ENCODE measurements around the gene CT45A8. TPM values are rescaled to one million over a fixed set of nuclear protein-coding genes. Genes with fewer than 3 reads are reported as not detected.
"Not testable (repeated sequence)": the region's sequence is repeated elsewhere in the genome, so short reads cannot be mapped to it uniquely, and the experiment has no call there.

The CT45A8 gene
- not detected for total RNA-seq

DNA sequence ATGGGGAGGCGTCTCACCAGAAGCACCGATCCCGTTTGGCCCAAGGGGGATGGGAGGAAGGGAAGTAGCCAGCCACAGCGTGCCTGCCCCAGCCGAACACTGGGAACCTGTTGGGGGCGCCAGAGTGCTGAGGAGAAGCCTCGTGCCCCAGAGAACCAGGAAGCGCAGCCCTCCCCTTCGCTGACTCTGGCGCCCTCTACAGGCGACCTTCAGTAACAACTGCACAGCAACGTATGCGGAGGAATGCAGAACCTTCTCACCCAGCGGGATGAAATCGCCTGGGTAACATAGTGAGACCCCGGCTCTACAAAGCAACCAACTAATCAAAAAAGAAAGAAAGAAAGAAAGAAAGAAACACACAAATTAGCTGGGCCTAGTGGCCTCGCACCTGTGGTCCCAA, at the start of gene CT45A8:
CT45A8 (minus strand) TSS at position 101 of the 400 bp plus-strand sequence. CDS start 3,755 bp downstream, outside the sequence.
- not testable (repeated sequence) for H3K9me3 Mint-ChIP-seq; H3K36me3 Mint-ChIP-seq; ATAC-seq; H3K27ac Mint-ChIP-seq; DNase-seq (ENCODE audit: low spot score in 2 of 2)

DNA sequence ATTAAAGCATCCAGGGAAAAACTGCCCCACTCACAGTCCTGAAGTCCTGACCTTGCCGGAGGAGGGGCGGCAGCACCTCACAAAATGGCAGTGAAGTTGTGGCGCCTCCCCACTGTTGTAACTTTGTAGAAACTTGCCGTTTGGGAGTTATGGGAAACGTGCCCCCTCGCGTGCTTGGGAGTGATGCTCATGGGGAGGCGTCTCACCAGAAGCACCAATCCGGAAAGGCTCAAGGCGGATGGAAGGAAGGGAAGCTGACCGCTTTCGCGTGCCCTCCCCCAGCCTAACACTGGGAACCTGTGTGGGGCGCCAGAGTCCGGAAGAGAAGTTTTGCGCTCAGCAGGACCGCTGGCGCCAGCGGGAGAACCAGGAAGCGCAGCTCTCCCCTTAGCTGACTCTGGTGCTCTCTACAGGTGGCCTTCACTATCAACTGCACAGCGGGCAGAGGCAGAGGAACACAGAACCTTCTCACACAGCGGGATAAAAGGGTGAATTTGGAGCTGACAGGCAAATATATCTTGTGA, 39.0 kb upstream of the CT45A8 start, which contains the start of the genes CT45A10 and SAGE1:
CT45A10 (minus strand) TSS at position 151 of the 524 bp plus-strand sequence. CDS start 8,100 bp downstream, outside the sequence.
SAGE1 (plus strand) TSS at position 423 of the 524 bp plus-strand sequence. CDS start 2,527 bp downstream, outside the sequence.
- no peaks in the 10 kb centered on the region for H3K36me3 Mint-ChIP-seq
- H3K9me3 Mint-ChIP-seq: no peaks in the 10 kb centered on the region
- no peak for ATAC-seq
- no peak for DNase-seq (ENCODE audit: low spot score in 2 of 2)
- no peak within 1 kb of the TSS for H3K27ac Mint-ChIP-seq

- Mint-ChIP-seq H3K27ac (no peak overlapping the region), H3K36me3 (no peaks in the 10 kb centered on the region), H3K9me3 (no peaks in the 10 kb centered on the region)
- ATAC-seq (no peak), DNase-seq (ENCODE audit: low spot score in 2 of 2) (no peak)
These were observed 38.4 kb upstream of the CT45A8 start for GRCh38 chrX:135892781-135893180.

- DNase-seq (ENCODE audit: low spot score in 2 of 2) (no peak), ATAC-seq (no peak)
These were observed 35.8 kb upstream of the CT45A8 start for GRCh38 chrX:135890087-135890585.

GRCh38 chrX:135888976-135889375, 34.6 kb upstream of the CT45A8 start:
- not testable (repeated sequence) for H3K9me3 Mint-ChIP-seq, H3K27ac Mint-ChIP-seq, ATAC-seq, H3K36me3 Mint-ChIP-seq
- DNase-seq (ENCODE audit: low spot score in 2 of 2): peak in 1 of 2 donors; percentile 52

More at GRCh38 chrX:135890087-135890585, 35.8 kb upstream of the CT45A8 start:
- Mint-ChIP-seq H3K27ac (no peak overlapping the region), H3K9me3 (no peaks in the 10 kb centered on the region), H3K36me3 (no peaks in the 10 kb centered on the region)

- H3K36me3 Mint-ChIP-seq; ATAC-seq; DNase-seq (ENCODE audit: low spot score in 2 of 2); H3K9me3 Mint-ChIP-seq; H3K27ac Mint-ChIP-seq: not testable (repeated sequence)
These were observed 33.9 kb upstream of the CT45A8 start for GRCh38 chrX:135888230-135888629.

GRCh38 chrX:135882741-135883140, 28.4 kb upstream of the CT45A8 start:
- not testable (repeated sequence) for ATAC-seq; H3K36me3 Mint-ChIP-seq; DNase-seq (ENCODE audit: low spot score in 2 of 2); H3K9me3 Mint-ChIP-seq; H3K27ac Mint-ChIP-seq

GRCh38 chrX:135871712-135872111, 17.4 kb upstream of the CT45A8 start, which contains the start of gene CT45A9:
TSS of gene CT45A9 (minus strand) at chrX:135871812. CDS start at chrX:135868061, 3,751 bp downstream.
- not testable (repeated sequence) for DNase-seq (ENCODE audit: low spot score in 2 of 2); H3K9me3 Mint-ChIP-seq; H3K36me3 Mint-ChIP-seq

GRCh38 chrX:135837180-135837579, 17.2 kb downstream of the CT45A8 start, which contains the start of gene CT45A7:
TSS of gene CT45A7 (minus strand) at chrX:135837280. CDS start at chrX:135833533, 3,747 bp downstream.
- DNase-seq (ENCODE audit: low spot score in 2 of 2); H3K9me3 Mint-ChIP-seq; H3K36me3 Mint-ChIP-seq; H3K27ac Mint-ChIP-seq; ATAC-seq: not testable (repeated sequence)

More at GRCh38 chrX:135871712-135872111, 17.4 kb upstream of the CT45A8 start, which contains the start of gene CT45A9:
- not testable (repeated sequence) for H3K27ac Mint-ChIP-seq, ATAC-seq

- not testable (repeated sequence) for H3K36me3 Mint-ChIP-seq; H3K9me3 Mint-ChIP-seq; H3K27ac Mint-ChIP-seq; ATAC-seq; DNase-seq (ENCODE audit: low spot score in 2 of 2)
These were observed 34.4 kb downstream of the CT45A8 start, which contains the start of gene CT45A2 for GRCh38 chrX:135819912-135820311. TSS of gene CT45A2 (minus strand) at chrX:135820012. CDS start at chrX:135816265, 3,747 bp downstream.

DNA sequence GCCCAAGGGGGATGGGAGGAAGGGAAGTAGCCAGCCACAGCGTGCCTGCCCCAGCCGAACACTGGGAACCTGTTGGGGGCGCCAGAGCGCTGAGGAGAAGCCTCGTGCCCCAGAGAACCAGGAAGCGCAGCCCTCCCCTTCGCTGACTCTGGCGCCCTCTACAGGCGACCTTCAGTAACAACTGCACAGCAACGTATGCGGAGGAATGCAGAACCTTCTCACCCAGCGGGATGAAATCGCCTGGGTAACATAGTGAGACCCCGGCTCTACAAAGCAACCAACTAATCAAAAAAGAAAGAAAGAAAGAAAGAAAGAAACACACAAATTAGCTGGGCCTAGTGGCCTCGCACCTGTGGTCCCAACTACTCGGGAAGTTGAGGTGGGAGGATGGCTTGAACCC, 51.7 kb downstream of the CT45A8 start, which contains the start of gene CT45A6:
CT45A6 (minus strand) TSS at position 101 of the 400 bp plus-strand sequence. CDS start 3,794 bp downstream, outside the sequence.
- not testable (repeated sequence) for H3K36me3 Mint-ChIP-seq; H3K27ac Mint-ChIP-seq; H3K9me3 Mint-ChIP-seq; DNase-seq (ENCODE audit: low spot score in 2 of 2); ATAC-seq

Other genes starting within 250 kb of the CT45A8 start
- gene CT45A1, start 140.9 kb downstream of the CT45A8 start, total RNA-seq: not detected
- not detected for gene CT45A3, start 86.3 kb downstream of the CT45A8 start, total RNA-seq
- under 1 TPM in 1 of 2 donors, not detected in 1; 0.29 TPM for gene CT45A5, start 69.0 kb downstream of the CT45A8 start, total RNA-seq
- gene CT45A6, start 51.8 kb downstream of the CT45A8 start, total RNA-seq: not detected
- gene CT45A2, start 34.5 kb downstream of the CT45A8 start, total RNA-seq: not detected
- not detected for gene CT45A7, start 17.3 kb downstream of the CT45A8 start, total RNA-seq
- gene CT45A9, start 17.3 kb upstream of the CT45A8 start, total RNA-seq: not detected
- gene CT45A10, start 38.9 kb upstream of the CT45A8 start, total RNA-seq: not detected
- gene SAGE1, start 39.2 kb upstream of the CT45A8 start, total RNA-seq: not detected
- 10 to 100 TPM; 12.4 to 20.1 TPM for gene MMGT1, start 119.5 kb upstream of the CT45A8 start, total RNA-seq
- 10 to 100 TPM; 11.3 to 12.5 TPM for gene SLC9A6, start 130.9 kb upstream of the CT45A8 start, total RNA-seq

All from activated naive CD4-positive, alpha-beta T cell treated with anti-CD3 and anti-CD28 coated beads, Interleukin-2, amount 50 U/mL, for 72 hours (primary cell).